ENCODE results near the gene ANKRD44.

DNA sequence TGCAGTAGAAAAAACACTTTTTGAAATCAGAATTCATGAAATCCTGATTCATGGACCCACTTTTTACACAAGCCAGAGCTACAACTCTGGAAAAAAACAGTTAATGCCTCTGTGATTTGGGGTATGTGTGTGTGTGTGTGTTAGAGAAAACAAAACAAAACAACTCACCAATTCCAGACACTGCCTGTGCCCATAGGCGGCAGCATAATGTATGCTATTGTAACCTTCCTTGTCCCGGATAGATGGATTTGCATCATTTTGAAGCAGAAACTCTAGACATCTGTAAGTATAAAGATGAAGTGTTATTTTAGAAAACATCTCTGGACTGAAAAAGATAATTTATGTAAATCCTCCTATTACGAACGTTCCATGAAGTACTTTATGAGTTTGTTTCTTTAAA, 232.0 kb downstream of the ANKRD44 start:
- TF ChIP-seq, protein P1, sequence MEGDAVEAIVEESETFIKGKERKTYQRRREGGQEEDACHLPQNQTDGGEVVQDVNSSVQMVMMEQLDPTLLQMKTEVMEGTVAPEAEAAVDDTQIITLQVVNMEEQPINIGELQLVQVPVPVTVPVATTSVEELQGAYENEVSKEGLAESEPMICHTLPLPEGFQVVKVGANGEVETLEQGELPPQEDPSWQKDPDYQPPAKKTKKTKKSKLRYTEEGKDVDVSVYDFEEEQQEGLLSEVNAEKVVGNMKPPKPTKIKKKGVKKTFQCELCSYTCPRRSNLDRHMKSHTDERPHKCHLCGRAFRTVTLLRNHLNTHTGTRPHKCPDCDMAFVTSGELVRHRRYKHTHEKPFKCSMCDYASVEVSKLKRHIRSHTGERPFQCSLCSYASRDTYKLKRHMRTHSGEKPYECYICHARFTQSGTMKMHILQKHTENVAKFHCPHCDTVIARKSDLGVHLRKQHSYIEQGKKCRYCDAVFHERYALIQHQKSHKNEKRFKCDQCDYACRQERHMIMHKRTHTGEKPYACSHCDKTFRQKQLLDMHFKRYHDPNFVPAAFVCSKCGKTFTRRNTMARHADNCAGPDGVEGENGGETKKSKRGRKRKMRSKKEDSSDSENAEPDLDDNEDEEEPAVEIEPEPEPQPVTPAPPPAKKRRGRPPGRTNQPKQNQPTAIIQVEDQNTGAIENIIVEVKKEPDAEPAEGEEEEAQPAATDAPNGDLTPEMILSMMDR (IDR thresholded peaks at IDR 0.05): no peak
- TF ChIP-seq EZH2 (IDR thresholded peaks at IDR 0.05): no peak
